ENCODE results near the gene CMTM1. TPM values are rescaled to one million over a fixed set of nuclear protein-coding genes. Genes with fewer than 3 reads are reported as not detected.

The CMTM1 gene
- total RNA-seq, 1 donor from 2014 or later, result 0.95 TPM

DNA sequence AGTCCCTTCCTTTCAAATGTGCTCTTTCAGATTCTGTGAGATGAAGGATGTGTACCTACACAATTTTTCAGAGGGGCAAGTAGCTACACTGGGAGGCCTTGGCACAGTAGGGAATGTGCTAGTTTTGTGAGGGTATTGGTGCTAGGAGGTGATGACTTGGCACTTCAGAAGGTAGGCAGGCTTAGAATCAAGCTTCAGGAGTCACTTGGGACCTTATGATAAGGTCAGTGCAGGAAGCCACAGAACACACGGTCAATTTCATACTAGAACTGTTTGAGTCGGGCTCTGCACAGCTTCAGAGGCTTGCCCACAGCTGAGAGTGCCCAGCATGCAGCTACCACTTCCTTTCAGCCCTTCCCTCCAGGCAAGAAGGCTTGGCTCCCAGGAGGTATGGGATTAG is 6.1 kb downstream of the CMTM1 start:
- no peak for DNase-seq
- ChIA-PET POLR2A (no interaction called here), CTCF (no interaction called here)
- intact Hi-C loops (cut with micrococcal nuclease), result no loop called here
- Mint-ChIP-seq H3K27ac (no peak overlapping the region), H3K9me3 (no peaks in the 10 kb centered on the region), H3K4me3 (no peak overlapping the region), H3K27me3 (peaks cover 5% of the 10 kb centered on the region), H3K4me1 (no peaks in the 10 kb centered on the region), H3K36me3 (ENCODE audit: low read depth) (peaks cover 5% of the 10 kb centered on the region)
- ATAC-seq (ENCODE audit: low read depth), result no peak
- TF ChIP-seq, protein P1, sequence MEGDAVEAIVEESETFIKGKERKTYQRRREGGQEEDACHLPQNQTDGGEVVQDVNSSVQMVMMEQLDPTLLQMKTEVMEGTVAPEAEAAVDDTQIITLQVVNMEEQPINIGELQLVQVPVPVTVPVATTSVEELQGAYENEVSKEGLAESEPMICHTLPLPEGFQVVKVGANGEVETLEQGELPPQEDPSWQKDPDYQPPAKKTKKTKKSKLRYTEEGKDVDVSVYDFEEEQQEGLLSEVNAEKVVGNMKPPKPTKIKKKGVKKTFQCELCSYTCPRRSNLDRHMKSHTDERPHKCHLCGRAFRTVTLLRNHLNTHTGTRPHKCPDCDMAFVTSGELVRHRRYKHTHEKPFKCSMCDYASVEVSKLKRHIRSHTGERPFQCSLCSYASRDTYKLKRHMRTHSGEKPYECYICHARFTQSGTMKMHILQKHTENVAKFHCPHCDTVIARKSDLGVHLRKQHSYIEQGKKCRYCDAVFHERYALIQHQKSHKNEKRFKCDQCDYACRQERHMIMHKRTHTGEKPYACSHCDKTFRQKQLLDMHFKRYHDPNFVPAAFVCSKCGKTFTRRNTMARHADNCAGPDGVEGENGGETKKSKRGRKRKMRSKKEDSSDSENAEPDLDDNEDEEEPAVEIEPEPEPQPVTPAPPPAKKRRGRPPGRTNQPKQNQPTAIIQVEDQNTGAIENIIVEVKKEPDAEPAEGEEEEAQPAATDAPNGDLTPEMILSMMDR (IDR thresholded peaks at IDR 0.05), result no peak

GRCh38 chr16:66574081-66574480 is 7.8 kb downstream of the CMTM1 start:
- intact Hi-C loops (cut with micrococcal nuclease), result no loop called here
- H3K9me3 Mint-ChIP-seq, result no peaks in the 10 kb centered on the region
- peaks cover 9% of the 10 kb centered on the region for H3K4me1 Mint-ChIP-seq
- TF ChIP-seq, protein P1 (IDR thresholded peaks at IDR 0.05), result no peak
- H3K4me3 Mint-ChIP-seq, result no peak overlapping the region
- H3K27me3 Mint-ChIP-seq, result peaks cover 21% of the 10 kb centered on the region
- ChIA-PET POLR2A (no interaction called here), CTCF (interaction anchor here (1.5 kb wide), 1 partner anchor 11 kb away, joined by 3 read pairs; no protein-coding TSS in a partner anchor)
- no peak for DNase-seq
- H3K36me3 Mint-ChIP-seq (ENCODE audit: low read depth), result no peaks in the 10 kb centered on the region
- no peak overlapping the region for H3K27ac Mint-ChIP-seq
- ATAC-seq (ENCODE audit: low read depth), result no peak

GRCh38 chr16:66574531-66574930 is 8.3 kb downstream of the CMTM1 start:
- DNase-seq, result no peak
- Mint-ChIP-seq H3K27me3 (peaks cover 24% of the 10 kb centered on the region), H3K4me1 (peaks cover 9% of the 10 kb centered on the region), H3K4me3 (no peak overlapping the region), H3K9me3 (no peaks in the 10 kb centered on the region), H3K27ac (no peak overlapping the region), H3K36me3 (ENCODE audit: low read depth) (no peaks in the 10 kb centered on the region)
- POLR2A ChIA-PET, result no interaction called here
- intact Hi-C loops (cut with micrococcal nuclease), result no loop called here
- no peak for ATAC-seq (ENCODE audit: low read depth)
- CTCF ChIA-PET, result interaction anchor here (1.5 kb wide), 1 partner anchor 11 kb away, joined by 3 read pairs; no protein-coding TSS in a partner anchor
- TF ChIP-seq, protein P1 (IDR thresholded peaks at IDR 0.05), result no peak

DNA sequence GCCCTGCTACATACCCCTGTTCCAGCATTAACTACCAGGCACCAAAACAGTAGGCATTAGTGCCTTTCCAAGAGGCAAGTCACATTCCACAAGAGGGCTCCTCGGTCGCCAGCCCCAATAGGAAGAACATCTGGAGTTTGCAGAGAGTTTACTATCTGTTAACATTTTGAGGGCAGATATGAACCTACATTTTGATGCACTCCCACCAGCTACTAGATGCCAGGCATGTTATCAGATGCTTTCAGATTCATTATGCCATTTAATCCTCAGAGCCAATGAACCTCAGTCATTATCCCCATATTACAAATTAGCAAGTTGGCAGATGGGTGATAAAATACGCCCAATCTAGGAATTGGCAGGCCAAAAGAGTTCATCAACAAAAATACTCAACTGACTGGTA is 8.8 kb downstream of the CMTM1 start:
- Mint-ChIP-seq H3K36me3 (ENCODE audit: low read depth) (no peaks in the 10 kb centered on the region), H3K4me3 (no peak overlapping the region), H3K9me3 (no peaks in the 10 kb centered on the region), H3K27me3 (peaks cover 29% of the 10 kb centered on the region), H3K4me1 (peaks cover 11% of the 10 kb centered on the region), H3K27ac (no peak overlapping the region)
- intact Hi-C loops (cut with micrococcal nuclease), result no loop called here
- ChIA-PET POLR2A (no interaction called here), CTCF (interaction anchor here (1.5 kb wide), 1 partner anchor 12 kb away, joined by 3 read pairs; no protein-coding TSS in a partner anchor)
- TF ChIP-seq, protein P1 (IDR thresholded peaks at IDR 0.05), result no peak
- ATAC-seq (ENCODE audit: low read depth) (no peak), DNase-seq (no peak)

DNA sequence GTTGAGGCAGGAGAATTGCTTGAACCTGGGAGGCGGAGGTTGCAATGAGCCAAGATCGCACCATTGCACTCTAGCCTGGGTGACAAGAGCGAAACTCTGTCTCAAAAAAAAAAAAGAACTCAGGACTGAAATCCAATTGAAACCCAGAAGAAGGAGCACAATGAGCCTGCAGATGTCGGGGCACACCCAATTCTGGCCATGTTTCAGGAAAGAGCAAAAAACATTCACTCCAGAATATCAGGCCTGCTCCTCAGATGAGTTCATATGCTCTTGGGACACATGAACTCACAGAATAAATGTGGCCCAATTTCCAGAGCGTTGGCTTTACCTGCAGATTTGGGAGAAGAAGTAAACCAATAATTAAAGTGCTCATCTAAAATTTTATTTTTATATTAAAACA is 10.1 kb downstream of the CMTM1 start:
- POLR2A ChIA-PET, result no interaction called here
- intact Hi-C loops (cut with micrococcal nuclease), result no loop called here
- H3K27ac Mint-ChIP-seq, result no peak overlapping the region
- CTCF ChIA-PET, result no interaction called here
- H3K27me3 Mint-ChIP-seq, result peaks cover 39% of the 10 kb centered on the region
- TF ChIP-seq, protein P1 (IDR thresholded peaks at IDR 0.05), result no peak
- H3K9me3 Mint-ChIP-seq, result no peaks in the 10 kb centered on the region
- peaks cover 11% of the 10 kb centered on the region for H3K4me1 Mint-ChIP-seq
- no peaks in the 10 kb centered on the region for H3K36me3 Mint-ChIP-seq (ENCODE audit: low read depth)
- DNase-seq, result no peak
- no peak overlapping the region for H3K4me3 Mint-ChIP-seq
- ATAC-seq (ENCODE audit: low read depth), result no peak
